Activated CD8-positive, alpha-beta memory T cell treated with anti-CD3 and anti-CD28 coated beads, Interleukin-2, amount 50 U/mL, for 1 hour (primary cell): Measurements from ENCODE around the gene LGALS3.

ENCODE experiments used
- DNase-seq: peaks from one replicate; pipeline ENCODE4 v3.0.0-alpha.2; 2020; ENCODE audit errors: extremely low read depth

LGALS3 gene

DNA sequence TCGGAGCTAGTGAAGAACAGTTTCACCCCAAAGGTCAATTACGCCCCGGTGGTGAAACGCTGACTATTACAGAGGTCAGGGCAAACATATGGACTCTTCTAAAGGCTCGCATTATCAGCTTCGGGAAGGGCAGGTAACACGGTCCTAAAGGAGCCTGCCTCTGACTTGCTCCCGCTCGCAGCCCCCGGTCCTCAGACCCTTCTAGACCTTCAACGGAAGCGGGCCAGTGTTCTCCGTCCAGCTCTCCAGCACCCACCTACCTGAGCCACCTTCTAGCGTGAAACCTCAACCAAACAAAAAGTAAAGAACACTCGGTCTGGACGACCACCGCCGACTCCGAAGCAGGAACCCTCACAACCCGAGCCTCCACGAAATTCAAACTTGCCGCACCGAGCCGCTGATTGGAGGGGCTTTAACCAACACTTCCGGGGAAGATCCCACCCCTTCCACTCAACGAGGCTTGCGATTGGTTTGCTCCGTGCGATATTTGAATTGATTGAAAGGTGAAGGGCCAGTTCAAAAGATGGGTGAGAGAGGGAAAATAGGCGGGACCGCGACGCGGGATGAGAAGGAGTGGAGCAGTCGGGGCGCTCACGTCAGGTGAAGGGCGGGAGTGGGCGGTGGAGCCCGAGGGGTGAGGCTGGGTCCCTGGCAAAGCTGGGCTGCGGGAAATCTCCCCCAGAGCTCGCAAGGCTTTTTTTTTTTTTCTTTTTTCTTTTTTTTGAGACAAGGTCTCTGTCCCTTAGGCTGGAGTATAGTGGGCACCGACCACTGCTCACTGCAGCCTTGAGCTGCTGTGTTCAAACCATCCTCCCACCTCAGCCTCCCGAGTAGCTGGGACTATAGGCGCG lies 62.4 kb downstream of the LGALS3 start, which contains the start of gene DLGAP5:
TSS of gene DLGAP5 (minus strand) at position 383 of the 851 bp plus-strand sequence. CDS start 2,406 bp downstream, outside the sequence.
- peak; percentile 71 for DNase-seq

DNA sequence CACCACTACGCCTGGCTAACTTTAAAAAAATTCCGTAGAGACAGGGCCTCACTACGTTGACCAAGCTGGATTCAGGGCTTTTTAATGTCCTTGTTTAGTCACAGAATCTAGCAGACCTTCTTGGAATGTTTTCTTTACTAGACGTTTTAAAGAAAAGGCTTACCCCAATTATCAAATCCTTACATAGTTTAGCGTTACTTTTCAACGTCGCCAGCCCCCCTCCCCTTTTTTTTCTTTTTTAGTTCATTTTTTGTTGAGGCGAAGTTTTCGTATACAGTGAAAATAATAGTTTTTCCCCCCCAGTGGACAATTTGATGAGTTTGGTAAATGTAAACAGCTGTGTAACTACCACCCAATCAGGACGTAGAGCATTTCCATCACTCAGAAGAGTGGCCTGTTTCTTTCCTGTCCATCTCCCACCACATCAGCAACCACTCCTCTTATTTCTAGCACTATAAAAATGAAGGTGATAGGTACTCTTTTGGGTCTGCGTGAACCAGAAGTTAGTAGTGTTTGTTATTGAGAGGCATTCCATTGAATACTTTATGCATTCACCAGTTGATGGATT lies 63.1 kb downstream of the LGALS3 start:
- no peak for DNase-seq

DNA sequence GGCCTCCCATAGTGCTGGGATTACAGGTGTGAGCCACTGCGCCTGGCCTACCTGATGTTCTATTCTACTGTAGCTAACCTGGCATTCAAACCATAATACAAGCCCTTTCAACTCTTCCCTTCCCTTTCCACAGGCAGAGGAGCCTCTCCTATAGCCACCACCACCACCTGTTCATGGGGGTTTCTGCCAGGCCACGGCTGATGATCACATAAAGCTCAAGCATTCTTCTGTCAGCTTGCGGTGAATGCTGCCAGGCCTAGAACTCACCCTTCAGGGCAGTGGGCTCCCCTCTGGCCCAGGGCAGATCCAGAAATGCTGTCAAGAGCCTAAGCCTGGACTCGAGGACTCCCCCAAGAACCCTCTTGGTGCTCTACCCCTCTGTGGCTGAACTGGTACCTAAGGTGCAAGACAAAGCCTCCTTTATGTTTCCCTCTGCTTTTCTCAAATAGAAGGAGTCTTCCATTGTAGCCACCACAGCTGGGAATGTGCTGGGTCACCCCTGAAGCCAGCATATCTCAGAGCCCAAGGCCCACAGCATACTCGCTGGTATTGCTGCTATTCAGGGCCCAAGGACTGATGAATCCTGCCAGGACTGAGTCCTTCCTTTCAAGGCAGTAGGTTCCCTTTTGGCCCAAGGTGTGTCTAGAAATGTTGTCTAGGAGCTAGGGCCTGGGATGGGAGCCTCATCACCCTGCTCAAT lies 65.8 kb downstream of the LGALS3 start:
- DNase-seq, result no peak
